Tibial nerve (tissue), 4 donors: Measurements from ENCODE around the gene ARHGAP25. TPM values are rescaled to one million over a fixed set of nuclear protein-coding genes. Genes with fewer than 3 reads are reported as not detected.

Experiments used
- DNase-seq, 2 donors: peaks; one replicate each; pipeline ENCODE4 v3.0.0-alpha.2; 2019; ENCODE audit warnings: low spot score in 2 of 2
- H3K27ac ChIP-seq, 4 donors: fragments of 200-600 bp; sonication (generic) in 3 of 4; one replicate each; pipeline ENCODE4 v1.5.1; 2017 to 2019; ENCODE audit warnings: mild to moderate bottlenecking in 1 of 4
- H3K27me3 ChIP-seq, 2 donors: fragments of 200-600 bp; sonication (generic) in 1 of 2; one replicate each; pipeline versions ENCODE4 v1.5.1 to v1.6.0; 2017 to 2019
- H3K36me3 ChIP-seq, 3 donors: fragments of 200-600 bp; sonication (generic); one replicate each; pipeline ENCODE4 v1.5.1; 2018 to 2019
- H3K4me1 ChIP-seq, 4 donors: fragments of 200-600 bp; sonication (generic) in 3 of 4; one replicate each; pipeline ENCODE4 v1.5.1; 2017 to 2019
- H3K4me3 ChIP-seq, 4 donors: fragments of 200-600 bp; sonication (generic) in 3 of 4; one replicate each; pipeline ENCODE4 v1.5.1; 2017 to 2019; ENCODE audit warnings: mild to moderate bottlenecking in 1 of 4, moderate library complexity in 1 of 4
- H3K9me3 ChIP-seq, 4 donors: fragments of 200-600 bp; sonication (generic) in 3 of 4; one replicate each; pipeline ENCODE4 v1.5.1; 2017 to 2019
- EP300 ChIP-seq, 2 donors: sonication (generic); formaldehyde crosslinking; IDR thresholded peaks; one replicate each; pipeline ENCODE4 v1.6.1; 2017; ENCODE audit warnings: antibody characterized with exemption in 2 of 2, mild to moderate bottlenecking in 1 of 2
- POLR2A ChIP-seq, 2 donors: fragments of 450-650 bp; IDR thresholded peaks; one replicate each; pipeline ENCODE4 v1.6.1; 2017; ENCODE audit warnings: antibody characterized with exemption in 2 of 2, mild to moderate bottlenecking in 2 of 2, moderate library complexity in 2 of 2
- WGBS, 2 donors: methylation state at CpG; one replicate each; pipeline ENCODE4 v1.1.5; 2018; 5-methylcytosine and 5-hydroxymethylcytosine counted together
- total RNA-seq, 4 donors: library from RNA; depleted of rRNA; stranded (reverse); fragments of >200 nt; gene quantifications; one replicate each; pipeline ENCODE4 v1.1.0, GENCODE V29; 2016
- TF ChIP-seq, protein P1 (sequence below), 5 experiments: fragments of 200-600 bp in 3 of 5; fragments of 450-650 bp in 2 of 5; sonication (generic) in 3 of 5; IDR thresholded peaks; one replicate each; pipeline ENCODE4 v1.5.1; 2016 to 2019; ENCODE audit warnings: antibody characterized with exemption in 5 of 5, mild to moderate bottlenecking in 3 of 5, moderate library complexity in 2 of 5

ARHGAP25 gene
- total RNA-seq, 4 donors from 2014 or later, result 4.3 to 9.6 (median 5.3) TPM

DNA sequence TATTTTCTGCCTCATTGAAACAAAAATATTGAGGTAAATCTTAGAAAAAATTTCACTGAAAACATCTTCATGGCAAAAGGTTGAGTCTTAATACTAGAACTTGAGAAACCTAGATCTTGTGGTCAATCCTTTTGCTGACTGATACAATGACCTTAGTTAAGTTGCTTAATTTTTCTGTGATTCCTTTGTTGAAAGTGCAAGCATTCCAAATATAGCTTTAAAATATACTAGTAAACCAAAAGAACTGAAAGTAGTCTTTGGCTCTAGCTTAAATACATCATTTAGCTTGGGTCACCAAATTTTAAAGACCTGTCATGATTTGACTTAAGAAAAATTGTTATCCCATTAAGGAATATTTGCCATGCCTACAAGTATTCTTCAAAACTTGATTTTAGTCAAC is 119.9 kb downstream of the ARHGAP25 start:
- DNase-seq, result no peak
- no peak overlapping the region for H3K4me3 ChIP-seq

DNA sequence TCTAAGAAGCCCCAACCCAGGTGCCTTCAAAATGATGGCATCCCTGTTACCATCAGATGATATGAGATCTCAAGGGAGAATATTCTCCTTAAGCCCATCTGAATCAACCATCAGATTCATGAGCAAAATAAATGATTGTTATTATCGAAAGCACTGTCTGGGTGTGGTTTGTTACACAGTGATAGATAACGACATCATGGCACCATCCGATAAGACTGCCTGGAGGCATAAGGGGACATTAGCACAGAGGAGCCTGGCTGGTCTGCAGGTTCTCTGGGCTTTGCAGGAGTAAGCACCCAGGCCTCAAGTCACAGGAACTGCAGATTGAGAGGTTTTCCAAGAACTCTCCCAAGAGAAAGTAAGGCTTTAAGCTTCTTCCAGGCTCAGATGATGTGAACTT is 120.9 kb downstream of the ARHGAP25 start:
- no peak for TF ChIP-seq POLR2A (IDR thresholded peaks at IDR 0.05)
- TF ChIP-seq, protein P1, sequence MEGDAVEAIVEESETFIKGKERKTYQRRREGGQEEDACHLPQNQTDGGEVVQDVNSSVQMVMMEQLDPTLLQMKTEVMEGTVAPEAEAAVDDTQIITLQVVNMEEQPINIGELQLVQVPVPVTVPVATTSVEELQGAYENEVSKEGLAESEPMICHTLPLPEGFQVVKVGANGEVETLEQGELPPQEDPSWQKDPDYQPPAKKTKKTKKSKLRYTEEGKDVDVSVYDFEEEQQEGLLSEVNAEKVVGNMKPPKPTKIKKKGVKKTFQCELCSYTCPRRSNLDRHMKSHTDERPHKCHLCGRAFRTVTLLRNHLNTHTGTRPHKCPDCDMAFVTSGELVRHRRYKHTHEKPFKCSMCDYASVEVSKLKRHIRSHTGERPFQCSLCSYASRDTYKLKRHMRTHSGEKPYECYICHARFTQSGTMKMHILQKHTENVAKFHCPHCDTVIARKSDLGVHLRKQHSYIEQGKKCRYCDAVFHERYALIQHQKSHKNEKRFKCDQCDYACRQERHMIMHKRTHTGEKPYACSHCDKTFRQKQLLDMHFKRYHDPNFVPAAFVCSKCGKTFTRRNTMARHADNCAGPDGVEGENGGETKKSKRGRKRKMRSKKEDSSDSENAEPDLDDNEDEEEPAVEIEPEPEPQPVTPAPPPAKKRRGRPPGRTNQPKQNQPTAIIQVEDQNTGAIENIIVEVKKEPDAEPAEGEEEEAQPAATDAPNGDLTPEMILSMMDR (IDR thresholded peaks at IDR 0.05), result no peak
- no peak for TF ChIP-seq EP300 (IDR thresholded peaks at IDR 0.05)
- Histone ChIP-seq H3K4me1 (no peaks in the 10 kb centered on the region), H3K36me3 (no peaks in the 10 kb centered on the region), H3K27ac (no peak overlapping the region), H3K9me3 (no peaks in the 10 kb centered on the region), H3K4me3 (no peak overlapping the region), H3K27me3 (no peaks in the 10 kb centered on the region)
- 92 to 99% methylated on average over 3 of the region's 3 CpGs for WGBS, 2 donors
- DNase-seq, result no peak

More for the DNA sequence above, 119.9 kb downstream of the ARHGAP25 start:
- no peaks in the 10 kb centered on the region for H3K4me1 ChIP-seq
- H3K36me3 ChIP-seq, result no peaks in the 10 kb centered on the region
- TF ChIP-seq, protein P1 (IDR thresholded peaks at IDR 0.05), result no peak
- TF ChIP-seq EP300 (IDR thresholded peaks at IDR 0.05), result no peak
- no peak for TF ChIP-seq POLR2A (IDR thresholded peaks at IDR 0.05)
- H3K27me3 ChIP-seq, result no peaks in the 10 kb centered on the region
- no peak overlapping the region for H3K27ac ChIP-seq
- no peaks in the 10 kb centered on the region for H3K9me3 ChIP-seq

DNA sequence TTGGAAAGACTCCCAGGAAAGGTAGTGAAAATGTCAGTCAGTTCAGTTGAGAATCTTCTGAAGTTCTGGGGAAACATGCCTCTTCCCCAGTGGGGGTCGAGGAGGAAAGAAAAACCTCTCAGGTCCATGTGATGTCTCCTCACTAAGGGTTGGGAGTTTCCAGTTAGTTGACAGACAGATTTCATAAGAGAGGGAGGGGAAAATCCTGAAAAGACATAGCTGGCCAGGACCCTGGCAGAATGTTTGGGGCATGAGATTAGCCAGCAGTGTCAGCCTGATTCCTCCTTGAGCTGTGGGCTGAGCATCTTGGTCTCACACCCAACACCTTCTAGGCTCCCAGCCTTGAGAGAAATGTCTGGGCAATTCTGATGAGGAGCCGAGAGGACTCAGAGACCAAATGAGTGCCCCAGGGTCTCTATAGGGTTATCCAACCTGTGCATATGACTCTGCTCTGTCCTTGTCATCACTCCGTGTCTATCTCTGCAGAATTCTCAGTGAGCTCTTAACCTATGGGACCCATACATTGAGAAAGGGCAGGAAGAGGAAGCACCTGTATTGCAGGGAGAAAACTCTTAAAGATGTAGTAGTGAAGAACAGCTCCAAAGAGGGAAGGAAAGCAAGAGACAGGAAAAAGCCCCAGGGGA is 122.7 kb downstream of the ARHGAP25 start:
- no peak for TF ChIP-seq POLR2A (IDR thresholded peaks at IDR 0.05)
- no peak for TF ChIP-seq EP300 (IDR thresholded peaks at IDR 0.05)
- TF ChIP-seq, protein P1 (IDR thresholded peaks at IDR 0.05), result no peak
- WGBS, 2 donors, result 76 to 83% methylated on average over 3 of the region's 3 CpGs
- Histone ChIP-seq H3K36me3 (no peaks in the 10 kb centered on the region), H3K4me1 (no peaks in the 10 kb centered on the region), H3K9me3 (no peaks in the 10 kb centered on the region), H3K4me3 (no peak overlapping the region), H3K27me3 (no peaks in the 10 kb centered on the region), H3K27ac (no peak overlapping the region)
- DNase-seq, result no peak

DNA sequence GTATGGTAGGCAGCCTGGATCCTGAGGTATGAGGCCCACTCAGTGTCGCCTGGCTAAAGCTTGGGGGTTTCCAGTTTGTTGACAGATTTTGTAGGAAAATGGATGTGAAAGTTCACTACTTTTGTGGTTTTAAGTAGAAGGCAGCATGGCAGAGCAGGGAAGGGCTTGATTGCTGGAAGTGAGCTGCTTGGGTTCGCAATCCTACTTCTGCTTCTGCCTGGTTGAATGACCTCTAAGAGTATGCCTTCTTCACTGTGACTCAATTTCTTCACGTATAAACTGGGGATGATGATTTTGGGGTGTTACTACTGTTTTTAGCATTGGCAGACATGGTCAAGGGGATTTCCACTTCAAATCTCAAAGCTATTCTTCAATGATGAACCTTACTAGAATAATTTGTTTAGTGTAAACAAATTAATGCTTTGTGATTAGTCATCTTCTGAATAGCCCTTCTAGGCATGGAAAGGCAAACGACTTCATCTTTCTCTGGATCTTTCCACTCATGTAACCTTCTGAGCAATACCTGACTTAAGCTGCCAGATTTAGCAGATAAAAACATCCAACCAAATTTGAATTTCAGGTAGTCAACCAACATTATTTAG is 123.3 kb downstream of the ARHGAP25 start:
- no peaks in the 10 kb centered on the region for H3K27me3 ChIP-seq
- 74 to 75% methylated on average over 4 of the region's 4 CpGs for WGBS, 2 donors
- H3K27ac ChIP-seq, result no peak overlapping the region
- no peaks in the 10 kb centered on the region for H3K36me3 ChIP-seq
- no peak for TF ChIP-seq POLR2A (IDR thresholded peaks at IDR 0.05)
- no peak for TF ChIP-seq EP300 (IDR thresholded peaks at IDR 0.05)
- TF ChIP-seq, protein P1 (IDR thresholded peaks at IDR 0.05), result no peak
- no peaks in the 10 kb centered on the region for H3K9me3 ChIP-seq
- no peak overlapping the region for H3K4me3 ChIP-seq
- DNase-seq, result no peak
- H3K4me1 ChIP-seq, result no peaks in the 10 kb centered on the region

DNA sequence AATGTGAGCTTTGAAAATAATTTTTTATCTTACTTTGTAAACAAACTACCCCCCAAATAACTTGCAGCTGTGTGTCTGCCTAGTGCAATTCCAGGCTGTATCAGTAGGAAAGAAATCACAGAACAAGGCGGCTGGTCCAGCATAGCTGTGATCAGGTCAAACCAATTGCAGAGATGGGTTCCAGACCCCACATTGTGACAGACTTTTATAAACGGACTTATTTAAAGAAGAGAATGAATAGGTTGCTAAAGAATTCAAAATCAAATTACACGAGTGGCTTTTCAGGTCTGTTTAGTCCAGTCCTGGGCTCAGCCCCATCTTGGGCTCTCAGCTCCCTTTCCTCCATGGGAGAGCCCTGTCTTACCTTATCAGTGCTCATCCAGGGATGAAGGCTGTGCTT is 125.5 kb downstream of the ARHGAP25 start:
- Histone ChIP-seq H3K9me3 (no peaks in the 10 kb centered on the region), H3K27ac (no peak overlapping the region), H3K27me3 (no peaks in the 10 kb centered on the region), H3K4me1 (no peaks in the 10 kb centered on the region), H3K4me3 (no peak overlapping the region), H3K36me3 (no peaks in the 10 kb centered on the region)
- WGBS, 2 donors, result 69 to 74% methylated on average over 3 of the region's 3 CpGs
- no peak for DNase-seq
- TF ChIP-seq, protein P1 (IDR thresholded peaks at IDR 0.05), result no peak
- TF ChIP-seq POLR2A (IDR thresholded peaks at IDR 0.05) (no peak), EP300 (IDR thresholded peaks at IDR 0.05) (no peak)
